Right ventricle myocardium superior (tissue), 1 donor: ENCODE measurements around the gene PARK7. TPM values are rescaled to one million over a fixed set of nuclear protein-coding genes. Genes with fewer than 3 reads are reported as not detected.

ENCODE experiments used
- ATAC-seq: fragments of 200-7000 bp; cut with Tn5 transposase; one replicate; pipeline ENCODE4 v1.9.1; 2020; ENCODE audit warnings: mild to moderate bottlenecking; ENCODE audit not compliant: poor library complexity
- DNase-seq: peaks from one replicate; pipeline ENCODE4 v3.0.0-alpha.2; 2020
- intact Hi-C: fragments of 100-400 bp; cut with DNase I; formaldehyde crosslinking; loops from one replicate; pipeline ENCODE4 v1.11.2; 2022
- total RNA-seq: library from RNA; stranded (reverse); fragmentation: NEBNext Ultra II Directional; extraction: Animal tissue kit (Norgen Biotek cat#: 25700); gene quantifications from one replicate; pipeline ENCODE4 v1.2.1, GENCODE V29; 2021
- donor health status: DM: no; HTN: yes; CAD: no; lungs with severe emphysema.

PARK7 gene
- total RNA-seq, 1 donor from 2014 or later = 361 TPM

- ATAC-seq (no peak), DNase-seq (no peak)
- intact Hi-C loops = loop anchor here (5.0 kb wide), 1 partner anchor 289 kb away; the partner anchor contains the start of gene SLC45A1
These were observed 67.0 kb downstream of the PARK7 start for GRCh38 chr1:8028571-8028910.

GRCh38 chr1:8031176-8031785 lies 69.8 kb downstream of the PARK7 start:
- ATAC-seq (no peak), DNase-seq (no peak)
- intact Hi-C loops = no loop called here

- intact Hi-C loops = no loop called here
- no peak for ATAC-seq
These were observed 70.9 kb downstream of the PARK7 start for GRCh38 chr1:8032366-8032910.

DNA sequence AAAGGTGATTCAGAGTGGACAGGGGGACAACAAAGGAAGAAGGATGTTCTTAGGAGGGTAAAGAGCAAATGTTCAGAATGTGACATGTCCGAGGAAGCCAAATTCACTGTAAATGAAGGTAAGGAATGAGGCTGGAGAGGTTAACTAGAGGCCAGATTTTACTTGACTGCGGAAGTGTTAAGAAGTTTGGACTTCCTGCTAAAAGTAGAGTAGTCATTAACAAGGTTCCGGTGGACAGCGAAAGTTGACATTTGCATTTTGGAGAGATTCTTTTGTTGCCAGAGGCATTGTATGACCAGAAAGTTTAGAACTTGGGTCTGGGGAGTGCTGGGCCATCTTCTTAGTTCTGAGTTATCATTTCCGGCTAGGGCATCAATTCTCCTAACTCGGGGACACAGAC lies 71.8 kb downstream of the PARK7 start:
- DNase-seq = no peak
- intact Hi-C loops = no loop called here
- ATAC-seq = no peak

More at GRCh38 chr1:8032366-8032910, 70.9 kb downstream of the PARK7 start:
- no peak for DNase-seq

Other genes with a start within 250 kb of the PARK7 start
- gene VAMP3, start 190.4 kb upstream of the PARK7 start, total RNA-seq = 60.3 TPM
- gene PER3, start 177.4 kb upstream of the PARK7 start, total RNA-seq = 14.8 TPM
- not detected for gene UTS2, start 108.6 kb upstream of the PARK7 start, total RNA-seq
- not detected for gene TNFRSF9, start 20.9 kb upstream of the PARK7 start, total RNA-seq
- gene ERRFI1, start 64.6 kb downstream of the PARK7 start, total RNA-seq = 11.1 TPM